ENCODE measurements around the gene IL20RB. TPM values are rescaled to one million over a fixed set of nuclear protein-coding genes. Genes with fewer than 3 reads are reported as not detected.

The IL20RB gene
- total RNA-seq, 2 experiments from 2014 or later: 1.1 to 3.1 TPM

GRCh38 chr3:137039570-137039969 is 81.8 kb downstream of the IL20RB start:
- H3K9me2 ChIP-seq (ENCODE audit: insufficient read depth, low read length): no peaks in the 10 kb centered on the region
- no peak overlapping the region for H3K4me3 ChIP-seq (ENCODE audit: low read depth, low read length, poor library complexity, severe bottlenecking)
- no peaks in the 10 kb centered on the region for H3K36me3 ChIP-seq (ENCODE audit: insufficient read depth, low read length)
- no peak overlapping the region for H3K27ac ChIP-seq (ENCODE audit: low read depth, low read length, poor library complexity, severe bottlenecking)
- intact Hi-C loops (cut with micrococcal nuclease; ENCODE audit: unreplicated experiment): no loop called here
- TF ChIP-seq EZH2phosphoT487 (IDR thresholded peaks at IDR 0.05; ENCODE audit: borderline replicate concordance, low read depth, low read length): no peak
- TF ChIP-seq, protein P1, sequence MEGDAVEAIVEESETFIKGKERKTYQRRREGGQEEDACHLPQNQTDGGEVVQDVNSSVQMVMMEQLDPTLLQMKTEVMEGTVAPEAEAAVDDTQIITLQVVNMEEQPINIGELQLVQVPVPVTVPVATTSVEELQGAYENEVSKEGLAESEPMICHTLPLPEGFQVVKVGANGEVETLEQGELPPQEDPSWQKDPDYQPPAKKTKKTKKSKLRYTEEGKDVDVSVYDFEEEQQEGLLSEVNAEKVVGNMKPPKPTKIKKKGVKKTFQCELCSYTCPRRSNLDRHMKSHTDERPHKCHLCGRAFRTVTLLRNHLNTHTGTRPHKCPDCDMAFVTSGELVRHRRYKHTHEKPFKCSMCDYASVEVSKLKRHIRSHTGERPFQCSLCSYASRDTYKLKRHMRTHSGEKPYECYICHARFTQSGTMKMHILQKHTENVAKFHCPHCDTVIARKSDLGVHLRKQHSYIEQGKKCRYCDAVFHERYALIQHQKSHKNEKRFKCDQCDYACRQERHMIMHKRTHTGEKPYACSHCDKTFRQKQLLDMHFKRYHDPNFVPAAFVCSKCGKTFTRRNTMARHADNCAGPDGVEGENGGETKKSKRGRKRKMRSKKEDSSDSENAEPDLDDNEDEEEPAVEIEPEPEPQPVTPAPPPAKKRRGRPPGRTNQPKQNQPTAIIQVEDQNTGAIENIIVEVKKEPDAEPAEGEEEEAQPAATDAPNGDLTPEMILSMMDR (conservative IDR thresholded peaks at IDR 0.05; ENCODE audit: low read length): no peak
- ChIA-PET CTCF (ENCODE audit: unreplicated experiment) (no interaction called here), POLR2A (interaction anchor here (0.5 kb wide), 1 partner anchor 276 kb away, joined by 3 read pairs; no protein-coding TSS in a partner anchor)
- H2AFZ ChIP-seq (ENCODE audit: low read length): no peak overlapping the region
- no peak for DNase-seq (ENCODE audit: low spot score)
- H3K4me2 ChIP-seq (ENCODE audit: low read length): no peak overlapping the region
- H3K9me3 ChIP-seq (ENCODE audit: low read length): no peaks in the 10 kb centered on the region
- no peaks in the 10 kb centered on the region for H3K4me1 ChIP-seq (ENCODE audit: insufficient read depth, low read length, poor library complexity, severe bottlenecking)
- no TSS peak for BruUV-seq (replicated peaks)
- no peaks in the 10 kb centered on the region for H3K79me2 ChIP-seq (ENCODE audit: insufficient read depth, low read depth, low read length)
- no peaks in the 10 kb centered on the region for H4K20me1 ChIP-seq (ENCODE audit: insufficient read depth, low read length)

- POLR2A ChIA-PET: no interaction called here
These were observed 83.5 kb downstream of the IL20RB start for GRCh38 chr3:137041251-137041650.

DNA sequence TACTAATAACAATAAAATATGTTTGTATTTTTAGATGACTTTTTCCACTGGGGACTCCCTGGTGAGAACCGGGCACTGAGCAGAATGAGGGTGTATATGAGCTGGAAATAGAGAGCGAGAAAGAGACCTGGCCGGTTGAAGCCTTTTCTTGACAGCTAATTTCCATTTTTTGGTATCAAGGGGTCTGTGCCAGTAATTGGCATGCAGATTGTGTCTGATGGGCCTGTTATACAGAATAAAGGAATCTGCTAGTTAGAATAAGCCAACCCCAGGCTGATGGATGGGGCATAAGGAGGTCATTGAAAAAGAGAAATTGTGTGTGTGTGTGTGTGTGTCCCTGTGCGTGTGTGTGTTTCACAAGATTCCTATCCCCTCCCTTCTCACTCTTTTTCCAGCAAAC is 83.9 kb downstream of the IL20RB start:
- Histone ChIP-seq H3K9me3 (ENCODE audit: low read length) (no peaks in the 10 kb centered on the region), H3K27ac (ENCODE audit: low read depth, low read length, poor library complexity, severe bottlenecking) (no peak overlapping the region), H4K20me1 (ENCODE audit: insufficient read depth, low read length) (no peaks in the 10 kb centered on the region), H3K4me3 (ENCODE audit: low read depth, low read length, poor library complexity, severe bottlenecking) (no peak overlapping the region), H3K4me2 (ENCODE audit: low read length) (no peak overlapping the region), H2AFZ (ENCODE audit: low read length) (no peak overlapping the region), H3K4me1 (ENCODE audit: insufficient read depth, low read length, poor library complexity, severe bottlenecking) (no peaks in the 10 kb centered on the region), H3K9me2 (ENCODE audit: insufficient read depth, low read length) (no peaks in the 10 kb centered on the region), H3K79me2 (ENCODE audit: insufficient read depth, low read depth, low read length) (no peaks in the 10 kb centered on the region), H3K36me3 (ENCODE audit: insufficient read depth, low read length) (no peaks in the 10 kb centered on the region)
- TF ChIP-seq, protein P1 (conservative IDR thresholded peaks at IDR 0.05; ENCODE audit: low read length): no peak
- TF ChIP-seq EZH2phosphoT487 (IDR thresholded peaks at IDR 0.05; ENCODE audit: borderline replicate concordance, low read depth, low read length): no peak
- intact Hi-C loops (cut with micrococcal nuclease; ENCODE audit: unreplicated experiment): no loop called here
- no peak for DNase-seq (ENCODE audit: low spot score)
- BruUV-seq (replicated peaks): no TSS peak
- ChIA-PET POLR2A (no interaction called here), CTCF (ENCODE audit: unreplicated experiment) (no interaction called here)

More at GRCh38 chr3:137041251-137041650, 83.5 kb downstream of the IL20RB start:
- TF ChIP-seq, protein P1 (conservative IDR thresholded peaks at IDR 0.05; ENCODE audit: low read length): no peak
- TF ChIP-seq EZH2phosphoT487 (IDR thresholded peaks at IDR 0.05; ENCODE audit: borderline replicate concordance, low read depth, low read length): no peak
- no TSS peak for BruUV-seq (replicated peaks)
- Histone ChIP-seq H3K4me3 (ENCODE audit: low read depth, low read length, poor library complexity, severe bottlenecking) (no peak overlapping the region), H3K9me3 (ENCODE audit: low read length) (no peaks in the 10 kb centered on the region), H2AFZ (ENCODE audit: low read length) (no peak overlapping the region), H4K20me1 (ENCODE audit: insufficient read depth, low read length) (no peaks in the 10 kb centered on the region), H3K4me1 (ENCODE audit: insufficient read depth, low read length, poor library complexity, severe bottlenecking) (no peaks in the 10 kb centered on the region), H3K4me2 (ENCODE audit: low read length) (no peak overlapping the region), H3K27ac (ENCODE audit: low read depth, low read length, poor library complexity, severe bottlenecking) (no peak overlapping the region), H3K36me3 (ENCODE audit: insufficient read depth, low read length) (no peaks in the 10 kb centered on the region), H3K79me2 (ENCODE audit: insufficient read depth, low read depth, low read length) (no peaks in the 10 kb centered on the region), H3K9me2 (ENCODE audit: insufficient read depth, low read length) (no peaks in the 10 kb centered on the region)
- DNase-seq (ENCODE audit: low spot score): no peak
- CTCF ChIA-PET (ENCODE audit: unreplicated experiment): no interaction called here
- intact Hi-C loops (cut with micrococcal nuclease; ENCODE audit: unreplicated experiment): no loop called here

All from OCI-LY7 (cell line).